Mesendoderm (in vitro differentiated cells): Measurements from ENCODE around the gene RNF31. TPM values are rescaled to one million over a fixed set of nuclear protein-coding genes. Genes with fewer than 3 reads are reported as not detected.
A peak's percentile ranks its signal among the peaks of the same experiment; 100 is the strongest.

ENCODE experiments used
- DNase-seq: peaks from one replicate; pipeline ENCODE4 v3.0.0; 2013
- H2AK5ac ChIP-seq: 2 replicates; pipeline ENCODE4 v1.6.1; 2013; ENCODE audit warnings: low read length, inconsistent platforms
- H2BK120ac ChIP-seq: 2 replicates; pipeline ENCODE4 v1.6.1; 2013; ENCODE audit warnings: low read depth, mild to moderate bottlenecking, low read length, moderate library complexity, mixed read lengths
- H2BK15ac ChIP-seq: replicated peaks from 2 replicates; pipeline ENCODE4 v1.6.1; 2013; ENCODE audit warnings: low read depth, mild to moderate bottlenecking, moderate library complexity
- H2BK5ac ChIP-seq: 2 replicates; pipeline ENCODE4 v1.6.1; 2013; ENCODE audit warnings: low read length, inconsistent platforms
- H3K18ac ChIP-seq: 2 replicates; pipeline ENCODE4 v1.6.1; 2013; ENCODE audit warnings: mild to moderate bottlenecking, low read length, mixed read lengths
- H3K23ac ChIP-seq: one replicate; pipeline ENCODE4 v1.6.1; 2013; ENCODE audit warnings: low read length
- H3K27ac ChIP-seq: 2 replicates; pipeline ENCODE4 v1.5.1; 2013; ENCODE audit warnings: low read depth, mild to moderate bottlenecking, inconsistent platforms, low read length, moderate library complexity
- H3K27me3 ChIP-seq: 2 replicates; pipeline ENCODE4 v1.6.1; 2013; ENCODE audit warnings: low read length, control low read depth, mild to moderate bottlenecking, inconsistent platforms; ENCODE audit not compliant: insufficient read depth, poor library complexity
- H3K36me3 ChIP-seq: 2 replicates; pipeline ENCODE4 v1.6.1; 2013; ENCODE audit warnings: low read length, inconsistent platforms; ENCODE audit not compliant: control insufficient read depth, insufficient read depth
- H3K4ac ChIP-seq: one replicate; pipeline ENCODE4 v1.6.1; 2013; ENCODE audit warnings: low read depth, mild to moderate bottlenecking, low read length, moderate library complexity
- H3K4me1 ChIP-seq: 2 replicates; pipeline ENCODE4 v1.6.1; 2013; ENCODE audit warnings: low read depth, low read length, inconsistent platforms; ENCODE audit not compliant: control insufficient read depth
- H3K4me2 ChIP-seq: 2 replicates; pipeline ENCODE4 v1.6.1; 2013; ENCODE audit warnings: low read length
- H3K4me3 ChIP-seq: 2 replicates; pipeline ENCODE4 v1.5.1; 2013; ENCODE audit warnings: mild to moderate bottlenecking, low read length
- H3K56ac ChIP-seq: one replicate; pipeline ENCODE4 v1.6.1; 2013; ENCODE audit warnings: low read length
- H3K79me1 ChIP-seq: 2 replicates; pipeline ENCODE4 v1.6.1; 2013; ENCODE audit warnings: low read length, inconsistent platforms
- H3K79me2 ChIP-seq: 2 replicates; pipeline ENCODE4 v1.6.1; 2013; ENCODE audit warnings: mild to moderate bottlenecking, low read length; ENCODE audit not compliant: control insufficient read depth, insufficient read depth
- H3K9ac ChIP-seq: 2 replicates; pipeline ENCODE4 v1.6.1; 2013; ENCODE audit warnings: low read length, inconsistent platforms
- H4K5ac ChIP-seq: one replicate; pipeline ENCODE4 v1.6.1; 2013; ENCODE audit warnings: low read length
- H4K8ac ChIP-seq: one replicate; pipeline ENCODE4 v1.6.1; 2013; ENCODE audit warnings: low read depth, mild to moderate bottlenecking, control low read depth, low read length, moderate library complexity
- WGBS: extraction: QIAGEN DNeasy Blood & Tissue Kit; methylation state at CpG from one replicate; pipeline ENCODE4 v1.1.7; 2013; ENCODE audit warnings: low lambda C conversion rate, missing lambda C conversion rate; ENCODE audit not compliant: insufficient coverage; ENCODE audit errors: extremely low coverage; 5-methylcytosine and 5-hydroxymethylcytosine counted together
- polyA plus RNA-seq, 2 experiments: library from polyadenylated mRNA; stranded (reverse); fragments of 200-250 nt; gene quantifications; one replicate each; pipeline ENCODE4 v1.2.3, GENCODE V29; 2013

Gene RNF31
- polyA plus RNA-seq (2013, experiment 1 of 2): 56.1 TPM
- polyA plus RNA-seq (2013, experiment 2 of 2): 50.3 TPM

DNA sequence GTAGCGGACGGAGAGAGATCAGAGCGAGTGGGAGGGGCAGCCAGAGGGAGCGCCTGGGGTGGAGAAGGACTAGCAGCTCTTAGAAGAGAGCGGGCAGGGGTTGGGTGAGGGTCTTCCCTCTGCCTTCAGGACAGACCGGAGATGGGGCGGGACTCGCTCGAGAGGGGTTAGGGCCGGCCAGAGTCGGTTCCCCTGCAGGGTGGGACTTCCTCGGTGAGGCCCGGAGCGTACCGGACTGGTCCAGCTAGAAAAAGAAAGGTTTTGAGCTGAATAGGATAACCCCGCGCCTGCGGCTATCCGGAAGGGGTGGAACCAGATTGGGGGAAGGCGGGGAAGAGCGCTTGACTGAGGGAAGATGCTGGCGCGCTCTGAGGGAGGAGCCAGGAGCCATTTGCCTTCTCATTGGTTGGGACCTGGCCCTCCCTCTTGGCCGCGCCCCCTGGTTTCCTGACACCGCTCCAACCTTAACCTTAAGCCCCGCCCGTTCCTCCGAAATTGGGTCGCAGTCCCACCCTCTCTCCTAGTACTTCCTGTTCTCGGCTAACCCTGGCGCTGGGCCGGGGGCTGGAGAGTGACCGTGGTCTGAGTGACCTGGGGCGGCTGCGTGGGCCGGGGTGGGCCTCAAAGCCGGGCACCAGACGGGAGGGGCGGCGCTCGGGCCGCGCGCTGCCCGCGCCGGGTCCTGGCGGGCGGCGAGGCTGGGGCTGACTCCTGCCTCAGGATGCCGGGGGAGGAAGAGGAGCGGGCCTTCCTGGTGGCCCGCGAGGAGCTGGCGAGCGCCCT, at the start of gene RNF31:
Gene RNF31 (plus strand): TSS at position 521 of the 783 bp plus-strand sequence. CDS start 201 bp downstream, at position 722.
- Histone ChIP-seq H3K36me3 (peaks cover 12% of the 10 kb centered on the region), H3K27ac (peak within 1 kb of the TSS; percentile 82), H2BK15ac (no peak within 1 kb of the TSS)

DNA sequence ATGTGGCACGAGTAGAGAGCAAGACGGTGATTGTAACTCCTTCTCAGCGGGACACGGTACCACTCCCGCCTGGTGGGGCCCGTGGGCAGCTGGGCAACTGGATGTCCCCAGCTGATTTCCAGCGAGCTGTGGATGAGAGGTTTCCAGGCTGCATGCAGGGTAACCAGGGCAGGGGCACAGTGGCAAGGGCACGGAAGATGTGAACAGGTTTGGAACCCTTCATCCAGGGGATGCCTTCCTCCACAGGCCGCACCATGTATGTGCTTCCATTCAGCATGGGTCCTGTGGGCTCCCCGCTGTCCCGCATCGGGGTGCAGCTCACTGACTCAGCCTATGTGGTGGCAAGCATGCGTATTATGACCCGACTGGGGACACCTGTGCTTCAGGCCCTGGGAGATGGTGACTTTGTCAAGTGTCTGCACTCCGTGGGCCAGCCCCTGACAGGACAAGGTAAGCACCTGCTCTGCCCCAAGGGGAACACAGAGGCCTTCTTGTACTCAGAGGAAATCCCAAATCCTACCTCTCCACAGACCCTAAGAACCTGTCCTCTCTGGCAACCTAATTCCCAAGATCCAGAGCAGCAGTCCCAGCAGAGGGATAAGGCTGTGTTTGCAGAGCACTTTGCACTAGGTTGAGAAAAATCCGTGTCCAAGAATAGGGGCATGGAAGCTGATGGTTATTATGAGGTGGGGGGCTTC, 48.9 kb upstream of the RNF31 start:
- peaks cover 10% of the 10 kb centered on the region for H3K79me2 ChIP-seq
- H3K56ac ChIP-seq: no peak overlapping the region
- no peak overlapping the region for H3K4me2 ChIP-seq
- peaks cover 16% of the 10 kb centered on the region for H3K79me1 ChIP-seq
- H4K5ac ChIP-seq: no peak overlapping the region
- H2BK5ac ChIP-seq: no peak overlapping the region
- H3K27ac ChIP-seq: no peak overlapping the region
- H3K23ac ChIP-seq: no peak overlapping the region
- peaks cover 7% of the 10 kb centered on the region for H3K4me1 ChIP-seq
- H3K4ac ChIP-seq: no peak overlapping the region
- no peak overlapping the region for H2AK5ac ChIP-seq
- WGBS: no CpG with 5 or more reads among the region's 16 CpGs
- no peaks in the 10 kb centered on the region for H3K27me3 ChIP-seq
- no peak overlapping the region for H2BK15ac ChIP-seq
- H2BK120ac ChIP-seq: no peak overlapping the region
- H3K4me3 ChIP-seq: no peak overlapping the region
- no peak overlapping the region for H4K8ac ChIP-seq
- H3K36me3 ChIP-seq: peaks cover 15% of the 10 kb centered on the region
- H3K9ac ChIP-seq: no peak overlapping the region
- no peak overlapping the region for H3K18ac ChIP-seq
- DNase-seq: no peak

More for the DNA sequence above, at the start of gene RNF31:
- Histone ChIP-seq H3K4ac (no peak within 1 kb of the TSS), H3K4me3 (peak within 1 kb of the TSS; percentile 96), H2AK5ac (peak within 1 kb of the TSS; percentile 38), H3K23ac (peak within 1 kb of the TSS; percentile 66), H3K56ac (peak within 1 kb of the TSS; percentile 98), H4K8ac (no peak within 1 kb of the TSS), H3K79me1 (peaks cover 20% of the 10 kb centered on the region), H3K18ac (peak within 1 kb of the TSS; percentile 43), H4K5ac (no peak within 1 kb of the TSS), H3K4me2 (peak within 1 kb of the TSS; percentile 98), H3K9ac (peak within 1 kb of the TSS; percentile 98), H3K4me1 (peaks cover 8% of the 10 kb centered on the region), H3K79me2 (peaks cover 16% of the 10 kb centered on the region), H3K27me3 (no peaks in the 10 kb centered on the region), H2BK120ac (no peak within 1 kb of the TSS), H2BK5ac (peak within 1 kb of the TSS; percentile 80)
- no CpG with 5 or more reads among the region's 57 CpGs for WGBS
- peak; percentile 99 for DNase-seq

DNA sequence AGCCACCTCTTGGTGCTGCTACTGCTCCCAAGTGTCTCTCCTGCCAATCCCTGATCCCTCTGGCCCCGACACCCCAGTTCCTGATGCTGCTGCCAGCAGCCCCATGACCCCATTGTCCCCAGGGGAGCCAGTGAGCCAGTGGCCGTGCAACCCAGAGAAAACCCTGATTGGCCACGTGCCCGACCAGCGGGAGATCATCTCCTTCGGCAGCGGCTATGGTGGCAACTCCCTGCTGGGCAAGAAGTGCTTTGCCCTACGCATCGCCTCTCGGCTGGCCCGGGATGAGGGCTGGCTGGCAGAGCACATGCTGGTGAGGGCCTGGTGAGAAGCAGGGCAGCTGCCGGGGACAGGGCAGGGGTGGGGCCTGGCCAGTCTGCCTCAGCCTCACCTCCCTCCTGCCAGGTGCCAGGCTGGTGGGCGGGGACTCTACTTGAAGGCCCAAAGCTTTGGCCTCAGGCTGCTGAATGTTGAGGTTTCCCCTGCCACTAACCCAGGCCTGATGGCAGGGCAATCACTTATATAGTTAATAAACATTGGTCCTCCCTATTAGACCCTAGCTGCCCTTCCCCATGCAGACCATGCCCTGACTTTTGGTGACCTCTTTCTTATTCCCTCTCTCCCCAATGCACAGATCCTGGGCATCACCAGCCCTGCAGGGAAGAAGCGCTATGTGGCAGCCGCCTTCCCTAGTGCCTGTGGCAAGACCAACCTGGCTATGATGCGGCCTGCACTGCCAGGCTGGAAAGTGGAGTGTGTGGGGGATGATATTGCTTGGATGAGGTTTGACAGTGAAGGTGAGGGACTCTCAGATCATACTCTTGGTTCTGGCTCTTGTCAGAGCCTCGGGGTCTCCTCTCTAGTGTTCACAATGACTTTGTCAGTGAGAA, 48.1 kb upstream of the RNF31 start:
- Histone ChIP-seq H2AK5ac (no peak overlapping the region), H4K8ac (no peak overlapping the region), H3K79me2 (peaks cover 10% of the 10 kb centered on the region), H3K4me2 (no peak overlapping the region), H3K36me3 (peaks cover 18% of the 10 kb centered on the region), H3K4ac (no peak overlapping the region), H2BK5ac (no peak overlapping the region), H2BK120ac (no peak overlapping the region), H3K4me3 (no peak overlapping the region), H3K79me1 (peaks cover 16% of the 10 kb centered on the region), H3K4me1 (peaks cover 4% of the 10 kb centered on the region), H3K18ac (no peak overlapping the region), H3K27me3 (no peaks in the 10 kb centered on the region), H3K56ac (no peak overlapping the region), H3K9ac (no peak overlapping the region), H2BK15ac (no peak overlapping the region), H3K27ac (no peak overlapping the region), H3K23ac (no peak overlapping the region), H4K5ac (no peak overlapping the region)
- DNase-seq: no peak
- WGBS: no CpG with 5 or more reads among the region's 17 CpGs

DNA sequence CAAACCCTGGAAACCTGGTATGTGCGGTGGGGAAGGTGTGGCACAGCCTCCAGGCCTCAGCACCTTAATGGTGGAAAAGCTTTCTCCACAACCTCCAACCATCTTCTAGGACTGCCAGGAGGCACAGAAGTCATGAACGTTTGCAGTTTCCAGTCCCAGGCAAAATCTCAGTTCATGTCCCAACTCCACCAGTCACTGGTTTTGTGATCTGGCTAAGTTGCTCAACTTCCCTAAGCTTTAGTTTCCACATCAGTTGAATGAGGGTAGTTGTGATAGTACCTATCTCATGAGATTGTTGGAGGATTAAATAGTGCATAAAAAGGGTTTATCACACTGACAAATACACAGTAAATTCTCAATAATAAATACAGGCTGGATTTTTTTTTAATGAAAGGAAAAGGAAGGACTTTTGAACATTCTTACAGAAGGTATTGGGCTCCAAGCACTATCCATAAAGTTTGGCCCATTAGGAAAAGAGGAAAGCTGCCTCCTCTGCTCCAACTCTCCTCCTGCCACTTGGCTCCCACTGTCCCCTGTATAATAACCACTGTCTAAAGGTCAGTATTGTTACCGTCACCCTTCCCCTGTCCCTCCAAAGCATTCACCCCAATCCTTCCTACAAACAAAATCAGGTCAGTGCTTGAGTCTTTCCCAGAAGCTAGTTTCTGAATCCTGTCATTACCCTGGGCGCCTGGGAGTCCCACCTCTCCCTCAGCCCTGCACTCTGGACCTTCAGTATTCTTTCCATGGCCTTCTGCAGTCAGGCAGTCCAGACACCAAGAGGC, 46.9 kb upstream of the RNF31 start:
- Histone ChIP-seq H3K4me2 (no peak overlapping the region), H3K18ac (no peak overlapping the region), H3K27me3 (no peaks in the 10 kb centered on the region), H3K4ac (no peak overlapping the region), H3K27ac (no peak overlapping the region), H2BK5ac (no peak overlapping the region), H3K56ac (no peak overlapping the region), H3K23ac (no peak overlapping the region), H4K5ac (no peak overlapping the region), H2AK5ac (no peak overlapping the region), H3K4me3 (no peak overlapping the region), H3K36me3 (peaks cover 18% of the 10 kb centered on the region), H3K4me1 (peaks cover 4% of the 10 kb centered on the region), H2BK15ac (no peak overlapping the region), H3K79me1 (peaks cover 10% of the 10 kb centered on the region), H2BK120ac (no peak overlapping the region), H3K9ac (no peak overlapping the region), H4K8ac (no peak overlapping the region), H3K79me2 (no peaks in the 10 kb centered on the region)
- WGBS: no CpG with 5 or more reads among the region's 4 CpGs
- no peak for DNase-seq

DNA sequence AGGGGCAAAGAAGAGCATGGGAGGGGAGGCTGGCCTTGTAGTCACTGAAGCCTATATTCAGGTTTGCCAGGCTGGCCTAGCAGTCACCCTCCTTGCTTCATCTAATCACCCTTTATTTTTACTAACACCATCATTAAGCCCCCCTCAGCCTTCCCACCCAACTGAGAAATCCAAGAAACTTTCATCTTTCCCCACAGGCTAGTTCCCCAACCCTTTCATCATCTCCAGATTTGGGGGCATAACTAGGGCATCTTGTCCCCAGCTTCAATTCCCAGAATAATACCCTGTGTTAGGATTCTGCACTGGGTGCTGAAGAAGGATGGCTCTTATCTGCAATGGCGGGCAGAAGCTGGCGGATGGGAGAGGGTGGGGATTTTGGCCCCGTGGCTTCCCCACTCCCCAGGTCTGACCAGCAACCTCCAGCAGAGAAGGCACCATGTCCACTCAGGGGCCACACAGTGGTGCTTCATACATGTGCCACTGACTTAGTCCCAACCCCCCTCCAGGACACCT, 46.3 kb upstream of the RNF31 start:
- no peak overlapping the region for H3K23ac ChIP-seq
- H3K56ac ChIP-seq: no peak overlapping the region
- no peak overlapping the region for H3K4ac ChIP-seq
- no peaks in the 10 kb centered on the region for H3K27me3 ChIP-seq
- peaks cover 7% of the 10 kb centered on the region for H3K79me1 ChIP-seq
- H2AK5ac ChIP-seq: no peak overlapping the region
- no peak overlapping the region for H3K4me2 ChIP-seq
- H3K4me1 ChIP-seq: no peaks in the 10 kb centered on the region
- no peaks in the 10 kb centered on the region for H3K79me2 ChIP-seq
- H3K18ac ChIP-seq: no peak overlapping the region
- no peak overlapping the region for H2BK120ac ChIP-seq
- H4K8ac ChIP-seq: no peak overlapping the region
- no peak overlapping the region for H2BK5ac ChIP-seq
- H3K4me3 ChIP-seq: no peak overlapping the region
- no peak overlapping the region for H3K9ac ChIP-seq
- DNase-seq: no peak
- no peak overlapping the region for H4K5ac ChIP-seq
- H3K36me3 ChIP-seq: peaks cover 18% of the 10 kb centered on the region
- WGBS: no CpG with 5 or more reads among the region's 3 CpGs
- no peak overlapping the region for H3K27ac ChIP-seq
- no peak overlapping the region for H2BK15ac ChIP-seq
